Kidney (tissue), 14 donors: Measurements from ENCODE around the gene ALOX5. TPM values are rescaled to one million over a fixed set of nuclear protein-coding genes. Genes with fewer than 3 reads are reported as not detected.

Experiments
- DNase-seq, 5 donors: peaks; one replicate each; pipeline ENCODE4 v3.0.0-alpha.2; 2013 to 2020
- FAIRE-seq: peaks from 2 replicates; lab custom pipeline; 2012; peaks lifted over from hg19 to GRCh38; lab: Jason Lieb, UNC
- H3K27ac ChIP-seq, 2 donors: one replicate each; pipeline ENCODE4 v1.7.0; 2013; ENCODE audit warnings: low read depth in 2 of 2, low read length in 2 of 2, inconsistent platforms in 1 of 2
- H3K27me3 ChIP-seq: one replicate; pipeline ENCODE4 v1.7.1; 2013; ENCODE audit warnings: low read length, inconsistent platforms; ENCODE audit not compliant: control insufficient read depth, insufficient read depth
- H3K36me3 ChIP-seq, 3 donors: one replicate each; pipeline versions ENCODE4 v1.7.0 to v1.7.1; 2013; ENCODE audit warnings: low read length in 3 of 3, control low read depth in 1 of 3, inconsistent platforms in 1 of 3; ENCODE audit not compliant: insufficient read depth in 3 of 3, control insufficient read depth in 2 of 3
- H3K4me1 ChIP-seq, 3 donors: one replicate each; pipeline versions ENCODE4 v1.7.0 to v1.7.1; 2013; ENCODE audit warnings: low read length in 3 of 3, inconsistent platforms in 1 of 3, low read depth in 1 of 3; ENCODE audit not compliant: control insufficient read depth in 2 of 3, insufficient read depth in 2 of 3
- H3K4me3 ChIP-seq, 3 donors: one replicate each; pipeline versions ENCODE4 v1.7.0 to v1.8.1; 2013; ENCODE audit warnings: low read length in 3 of 3, control low read depth in 1 of 3, inconsistent platforms in 1 of 3
- H3K9ac ChIP-seq, 3 donors: one replicate each; pipeline versions ENCODE4 v1.7.0 to v1.7.1; 2013; ENCODE audit warnings: low read length in 3 of 3, control low read depth in 1 of 3, inconsistent platforms in 1 of 3
- H3K9me3 ChIP-seq, 3 donors: one replicate each; pipeline versions ENCODE4 v1.7.0 to v1.7.1; 2013; ENCODE audit warnings: low read length in 3 of 3, control low read depth in 1 of 3, inconsistent platforms in 1 of 3; ENCODE audit not compliant: control insufficient read depth in 2 of 3, insufficient read depth in 1 of 3
- CTCF ChIP-seq: IDR thresholded peaks from 3 replicates; pipeline ENCODE4 v1.5.1; 2012; ENCODE audit warnings: mild to moderate bottlenecking, moderate library complexity, borderline replicate concordance; ENCODE audit not compliant: insufficient read depth; ENCODE audit errors: extremely low read depth
- intact Hi-C: fragments of 100-400 bp; cut with DNase I; formaldehyde crosslinking; loops from one replicate; pipeline ENCODE4 v1.11.1; 2022
- polyA plus RNA-seq: library from polyadenylated mRNA; stranded (reverse); fragments of 350-450 nt; fragmentation: Illumina TruSeq; extraction: RNeasy Lipid Tissue Mini Kit (QIAGEN cat#74804); gene quantifications from one replicate; pipeline ENCODE4 v1.2.3, GENCODE V29; 2014; ENCODE audit warnings: low read depth, low replicate concordance; ENCODE audit not compliant: insufficient read depth
- total RNA-seq: library from RNA; stranded (reverse); fragmentation: NEBNext Ultra II Directional; extraction: Animal tissue kit (Norgen Biotek cat#: 25700); gene quantifications from one replicate; pipeline ENCODE4 v1.2.1, GENCODE V29; 2021
- donor health status: control.
- donor health status: control.
- donor health status: control.
- donor health status: control.
- donor health status: control.
- donor health status: DM: yes; HTN: yes; CAD: no.
- donor health status: Normal renal cell carcinoma (clear cell type).

ALOX5 gene
- total and polyA plus RNA-seq, 2 donors from 2014 or later = 2.5 to 58.1 TPM

DNA sequence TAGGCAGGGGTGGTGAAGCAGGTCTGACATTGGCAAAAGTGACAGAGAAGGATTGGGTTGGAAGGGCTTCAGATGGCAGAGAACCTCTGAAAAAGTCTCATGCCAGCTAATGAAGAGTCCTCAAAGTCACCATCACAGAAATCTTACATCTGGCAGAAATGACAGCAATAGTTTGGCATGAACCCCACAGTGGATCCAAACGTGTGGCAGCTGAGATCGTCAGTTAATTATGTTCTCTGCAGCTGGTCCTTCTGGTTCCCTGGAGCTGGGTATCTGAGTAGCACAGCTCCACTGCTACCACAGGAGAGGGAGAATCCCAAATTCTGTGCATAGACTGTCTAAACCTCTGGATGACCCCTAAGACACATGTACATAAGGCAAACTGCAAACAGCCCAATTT lies 73.4 kb downstream of the ALOX5 start:
- Histone ChIP-seq H3K27ac (no peak overlapping the region), H3K27me3 (no peaks in the 10 kb centered on the region), H3K4me3 (no peak overlapping the region), H3K9ac (no peak overlapping the region), H3K9me3 (no peaks in the 10 kb centered on the region), H3K4me1 (no peaks in the 10 kb centered on the region), H3K36me3 (no peaks in the 10 kb centered on the region)
- intact Hi-C loops = no loop called here
- FAIRE-seq = no peak
- no peak for DNase-seq
- no peak for TF ChIP-seq CTCF

DNA sequence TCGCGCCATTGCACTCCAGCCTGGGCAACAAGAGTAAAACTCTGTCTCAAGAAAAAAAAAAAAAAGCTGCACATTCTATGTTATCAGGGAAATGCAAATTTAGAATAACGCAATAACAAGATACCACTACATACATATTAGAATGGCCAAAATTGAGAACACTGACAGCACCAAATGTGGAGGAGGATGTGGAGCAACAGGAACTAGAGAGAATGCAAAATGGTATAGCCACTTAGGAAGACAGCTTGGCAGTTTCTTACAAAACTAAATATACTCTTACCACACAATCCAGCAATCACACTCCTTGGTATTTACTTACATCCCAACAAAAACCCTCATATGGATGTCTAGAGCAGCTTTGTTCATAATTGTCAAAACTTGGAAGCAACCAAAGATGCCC lies 76.8 kb downstream of the ALOX5 start:
- Histone ChIP-seq H3K9ac (no peak overlapping the region), H3K4me3 (no peak overlapping the region), H3K4me1 (no peaks in the 10 kb centered on the region), H3K36me3 (no peaks in the 10 kb centered on the region), H3K9me3 (no peaks in the 10 kb centered on the region), H3K27ac (no peak overlapping the region), H3K27me3 (no peaks in the 10 kb centered on the region)
- FAIRE-seq (no peak), DNase-seq (no peak)
- intact Hi-C loops = no loop called here
- no peak for TF ChIP-seq CTCF

- Histone ChIP-seq H3K4me3 (no peak overlapping the region), H3K27me3 (no peaks in the 10 kb centered on the region), H3K9me3 (no peaks in the 10 kb centered on the region), H3K9ac (no peak overlapping the region), H3K27ac (no peak overlapping the region), H3K4me1 (no peaks in the 10 kb centered on the region), H3K36me3 (peaks cover 0 to 2% (median 0%) of the 10 kb centered on the region in 3 donors)
- no peak for TF ChIP-seq CTCF
- FAIRE-seq = no peak
- intact Hi-C loops = no loop called here
- DNase-seq = no peak
These were observed 77.4 kb downstream of the ALOX5 start for GRCh38 chr10:45451407-45451806.

DNA sequence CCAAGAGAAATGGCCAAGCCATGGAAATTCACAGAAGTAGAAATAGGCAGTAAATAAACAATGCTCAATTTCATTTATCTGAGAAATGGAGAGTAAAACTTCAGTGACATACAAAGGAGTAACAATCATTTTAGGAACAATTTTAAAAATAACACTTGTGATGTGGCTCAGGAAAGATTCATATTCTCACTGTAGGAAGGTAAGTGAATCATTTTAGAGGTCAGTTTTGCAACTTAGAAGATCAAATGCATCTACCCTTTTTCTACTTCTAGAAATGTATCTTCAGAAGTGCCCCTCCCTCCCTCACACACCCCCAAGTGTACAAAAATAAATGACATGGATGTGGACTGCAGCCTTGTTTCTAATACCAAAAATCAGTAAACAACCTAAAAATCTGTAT lies 78.3 kb downstream of the ALOX5 start:
- DNase-seq = no peak
- H3K9me3 ChIP-seq = no peaks in the 10 kb centered on the region
- no peaks in the 10 kb centered on the region for H3K27me3 ChIP-seq
- H3K36me3 ChIP-seq = peaks cover 0 to 2% (median 2%) of the 10 kb centered on the region in 3 donors
- intact Hi-C loops = no loop called here
- no peaks in the 10 kb centered on the region for H3K4me1 ChIP-seq
- H3K27ac ChIP-seq = no peak overlapping the region
- FAIRE-seq = no peak
- TF ChIP-seq CTCF = no peak
- no peak overlapping the region for H3K9ac ChIP-seq
- H3K4me3 ChIP-seq = no peak overlapping the region
